Spinal cord (tissue), 10 donors: ENCODE results near the gene TRIM62. TPM values are rescaled to one million over a fixed set of nuclear protein-coding genes. Genes with fewer than 3 reads are reported as not detected.
A peak's percentile ranks its signal among the peaks of the same experiment; 100 is the strongest.
"Not testable (repeated sequence)": the region's sequence is repeated elsewhere in the genome, so short reads cannot be mapped to it uniquely, and the experiment has no call there.

ENCODE experiments used
- DNase-seq, 6 donors: peaks; one replicate each; pipeline versions ENCODE4 v3.0.0 to v3.0.0-alpha.2; 2013 to 2015; ENCODE audit warnings: low spot score in 6 of 6, low read depth in 4 of 6
- H3K27ac ChIP-seq: one replicate; pipeline ENCODE4 v1.5.1; 2013; ENCODE audit warnings: low read depth, low read length, control low read depth
- H3K27me3 ChIP-seq: one replicate; pipeline ENCODE4 v1.6.1; 2013; ENCODE audit warnings: low read length; ENCODE audit not compliant: control insufficient read depth, insufficient read depth
- H3K36me3 ChIP-seq: one replicate; pipeline ENCODE4 v1.6.1; 2013; ENCODE audit warnings: low read length; ENCODE audit not compliant: control insufficient read depth, insufficient read depth
- H3K4me1 ChIP-seq: one replicate; pipeline ENCODE4 v1.6.1; 2013; ENCODE audit warnings: low read length; ENCODE audit not compliant: control insufficient read depth, insufficient read depth
- H3K4me3 ChIP-seq: one replicate; pipeline ENCODE4 v1.5.1; 2013; ENCODE audit warnings: low read depth, low read length, control low read depth
- H3K9me3 ChIP-seq: one replicate; pipeline ENCODE4 v1.6.1; 2013; ENCODE audit warnings: low read length; ENCODE audit not compliant: control insufficient read depth, insufficient read depth
- WGBS: methylation state at CpG from one replicate; pipeline ENCODE4 v1.1.5; 2013; ENCODE audit warnings: missing lambda C conversion rate; ENCODE audit not compliant: insufficient coverage; 5-methylcytosine and 5-hydroxymethylcytosine counted together
- polyA plus RNA-seq, 2 donors: library from polyadenylated mRNA; unstranded; fragments of 120-200 nt; gene quantifications; one replicate each; pipeline ENCODE4 v1.2.1, GENCODE V29; 2013; ENCODE audit not compliant: insufficient read length in 2 of 2
- total RNA-seq, 2 donors: library from RNA; depleted of rRNA in 1 of 2; stranded (reverse); fragments of 120-200 nt in 1 of 2; fragments of >200 nt in 1 of 2; gene quantifications; one replicate each; pipeline versions ENCODE4 v1.2.3 to v1.2.4, GENCODE V29; 2013 to 2014
- donor health status: healthy.

The TRIM62 gene
- total and polyA plus RNA-seq, 4 donors: 6.8 to 20.7 (median 14.7) TPM

- peaks cover 21% of the 10 kb centered on the region for H3K36me3 ChIP-seq
- DNase-seq: no peak
- no peaks in the 10 kb centered on the region for H3K9me3 ChIP-seq
- H3K27me3 ChIP-seq: no peaks in the 10 kb centered on the region
- no peak overlapping the region for H3K27ac ChIP-seq
- no peak overlapping the region for H3K4me3 ChIP-seq
- 71% methylated on average over 4 of the region's 4 CpGs for WGBS
- H3K4me1 ChIP-seq: no peaks in the 10 kb centered on the region
Observed at GRCh38 chr1:33118274-33118673, 63.6 kb downstream of the TRIM62 start.

- no peak overlapping the region for H3K4me3 ChIP-seq
- DNase-seq: no peak
- H3K4me1 ChIP-seq: no peaks in the 10 kb centered on the region
- no peak overlapping the region for H3K27ac ChIP-seq
- no peaks in the 10 kb centered on the region for H3K9me3 ChIP-seq
- WGBS: 94% methylated on average over 12 of the region's 13 CpGs
- H3K36me3 ChIP-seq: peaks cover 19% of the 10 kb centered on the region
- H3K27me3 ChIP-seq: no peaks in the 10 kb centered on the region
Observed at GRCh38 chr1:33117440-33118085, 64.3 kb downstream of the TRIM62 start.

GRCh38 chr1:33111965-33112364 lies 69.9 kb downstream of the TRIM62 start:
- no peaks in the 10 kb centered on the region for H3K4me1 ChIP-seq
- H3K27me3 ChIP-seq: no peaks in the 10 kb centered on the region
- no CpG with 5 or more reads among the region's 3 CpGs for WGBS
- H3K4me3 ChIP-seq: no peak overlapping the region
- H3K9me3 ChIP-seq: peaks cover 3% of the 10 kb centered on the region
- no peak overlapping the region for H3K27ac ChIP-seq
- no peaks in the 10 kb centered on the region for H3K36me3 ChIP-seq
- DNase-seq: peak in 1 of 6 donors; percentile 57

- Histone ChIP-seq H3K4me1 (no peaks in the 10 kb centered on the region), H3K36me3 (no peaks in the 10 kb centered on the region), H3K9me3 (peaks cover 5% of the 10 kb centered on the region), H3K27ac (no peak overlapping the region), H3K27me3 (no peaks in the 10 kb centered on the region), H3K4me3 (no peak overlapping the region)
- no peak for DNase-seq
Observed at GRCh38 chr1:33110477-33110876, 71.4 kb downstream of the TRIM62 start.

- not testable (repeated sequence) for H3K4me1 ChIP-seq, H3K27me3 ChIP-seq, H3K9me3 ChIP-seq, H3K27ac ChIP-seq, DNase-seq, H3K4me3 ChIP-seq
- WGBS: 88% methylated on average over 2 of the region's 4 CpGs
- H3K36me3 ChIP-seq: peaks cover 33% of the 10 kb centered on the region
Observed at GRCh38 chr1:33100119-33100415, 81.8 kb downstream of the TRIM62 start.

- Histone ChIP-seq H3K4me1 (no peaks in the 10 kb centered on the region), H3K4me3 (no peak overlapping the region), H3K27ac (no peak overlapping the region), H3K27me3 (no peaks in the 10 kb centered on the region), H3K36me3 (peaks cover 33% of the 10 kb centered on the region), H3K9me3 (no peaks in the 10 kb centered on the region)
- WGBS: 70% methylated on average over 8 of the region's 13 CpGs
- no peak for DNase-seq
Observed at GRCh38 chr1:33099290-33100118, 82.3 kb downstream of the TRIM62 start.

GRCh38 chr1:33098371-33098770 lies 83.5 kb downstream of the TRIM62 start:
- no peaks in the 10 kb centered on the region for H3K9me3 ChIP-seq
- no peaks in the 10 kb centered on the region for H3K4me1 ChIP-seq
- no peak for DNase-seq
- no peak overlapping the region for H3K27ac ChIP-seq
- H3K4me3 ChIP-seq: no peak overlapping the region
- peaks cover 35% of the 10 kb centered on the region for H3K36me3 ChIP-seq
- H3K27me3 ChIP-seq: no peaks in the 10 kb centered on the region

- no peak for DNase-seq
- Histone ChIP-seq H3K36me3 (peaks cover 34% of the 10 kb centered on the region), H3K9me3 (no peaks in the 10 kb centered on the region), H3K27me3 (no peaks in the 10 kb centered on the region), H3K27ac (no peak overlapping the region), H3K4me1 (peaks cover 2% of the 10 kb centered on the region), H3K4me3 (no peak overlapping the region)
- WGBS: 90% methylated on average over 2 of the region's 4 CpGs
Observed at GRCh38 chr1:33097762-33098161, 84.1 kb downstream of the TRIM62 start.

GRCh38 chr1:33097137-33097611 lies 84.7 kb downstream of the TRIM62 start:
- Histone ChIP-seq H3K9me3 (no peaks in the 10 kb centered on the region), H3K4me3 (no peak overlapping the region), H3K27me3 (no peaks in the 10 kb centered on the region), H3K36me3 (peaks cover 28% of the 10 kb centered on the region), H3K4me1 (peaks cover 4% of the 10 kb centered on the region), H3K27ac (no peak overlapping the region)
- no CpG with 5 or more reads among the region's 3 CpGs for WGBS
- no peak for DNase-seq
